ENCODE results near the gene RIPOR1. TPM values are rescaled to one million over a fixed set of nuclear protein-coding genes. Genes with fewer than 3 reads are reported as not detected.

Gene RIPOR1
- total RNA-seq, 3 donors from 2014 or later: 17.9 to 26.2 (median 18.0) TPM

GRCh38 chr16:67571981-67572431, 43.4 kb downstream of the RIPOR1 start:
- no peak overlapping the region for H3K4me3 Mint-ChIP-seq
- DNase-seq: no peak
- ATAC-seq: no peak
- no peaks in the 10 kb centered on the region for H3K27me3 Mint-ChIP-seq (ENCODE audit: low read depth)
- H3K4me1 Mint-ChIP-seq (ENCODE audit: low read depth): peaks cover 7% of the 10 kb centered on the region
- no peaks in the 10 kb centered on the region for H3K9me3 Mint-ChIP-seq
- peaks cover 8% of the 10 kb centered on the region for H3K36me3 Mint-ChIP-seq (ENCODE audit: insufficient read depth)

- Mint-ChIP-seq H3K4me1 (ENCODE audit: low read depth) (peaks cover 9% of the 10 kb centered on the region), H3K9me3 (no peaks in the 10 kb centered on the region), H3K4me3 (no peak overlapping the region), H3K27me3 (ENCODE audit: low read depth) (no peaks in the 10 kb centered on the region), H3K36me3 (ENCODE audit: insufficient read depth) (no peaks in the 10 kb centered on the region)
- ATAC-seq (no peak), DNase-seq (no peak)
Observed at GRCh38 chr16:67579686-67580085, 51.1 kb downstream of the RIPOR1 start.

DNA sequence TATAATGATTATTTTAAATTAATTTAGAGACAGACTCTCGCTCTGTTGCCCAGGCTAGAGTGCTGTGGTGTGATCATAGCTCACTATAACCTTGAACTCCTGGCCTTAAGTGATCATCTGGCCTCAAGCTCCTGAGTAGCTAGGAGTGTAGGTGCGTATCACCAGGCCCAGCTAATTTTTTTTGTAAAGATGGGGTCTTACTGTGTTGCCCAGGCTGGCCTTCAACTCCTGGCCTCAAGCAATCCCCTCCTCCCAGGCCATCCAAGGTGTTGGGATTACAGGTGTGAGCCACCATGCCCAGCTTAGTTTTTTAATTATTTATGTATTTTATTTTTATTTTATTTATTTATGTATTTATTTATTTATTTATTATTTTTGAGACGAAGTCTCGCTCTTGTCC, 51.6 kb downstream of the RIPOR1 start:
- ATAC-seq: no peak
- Mint-ChIP-seq H3K9me3 (no peaks in the 10 kb centered on the region), H3K27me3 (ENCODE audit: low read depth) (no peaks in the 10 kb centered on the region), H3K4me3 (no peak overlapping the region), H3K36me3 (ENCODE audit: insufficient read depth) (no peaks in the 10 kb centered on the region), H3K4me1 (ENCODE audit: low read depth) (peaks cover 13% of the 10 kb centered on the region)
- no peak for DNase-seq

GRCh38 chr16:67593288-67593687, 64.7 kb downstream of the RIPOR1 start:
- Mint-ChIP-seq H3K36me3 (ENCODE audit: insufficient read depth) (peaks cover 4% of the 10 kb centered on the region), H3K9me3 (no peaks in the 10 kb centered on the region), H3K4me1 (ENCODE audit: low read depth) (peaks cover 30% of the 10 kb centered on the region), H3K27me3 (ENCODE audit: low read depth) (no peaks in the 10 kb centered on the region), H3K4me3 (no peak overlapping the region)
- DNase-seq: no peak
- ATAC-seq: no peak

DNA sequence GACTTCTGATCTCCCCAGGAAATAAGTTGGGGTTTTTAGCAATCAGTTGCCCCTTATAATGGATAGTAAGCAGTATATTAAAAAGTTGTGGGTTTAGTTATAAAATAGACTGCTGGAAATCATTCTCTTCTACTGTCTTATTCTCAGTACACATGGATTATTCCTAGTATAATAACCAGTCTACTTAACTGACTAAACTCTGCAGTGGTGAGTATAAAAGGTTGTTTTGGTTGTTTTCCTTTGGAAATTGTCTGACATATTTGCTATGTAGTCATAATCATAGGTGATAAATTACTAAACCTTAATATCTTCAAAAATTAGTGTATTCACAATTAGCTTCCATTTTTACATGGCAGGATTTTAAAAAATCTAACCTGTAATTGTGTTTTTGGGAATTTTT, 65.1 kb downstream of the RIPOR1 start:
- H3K9me3 Mint-ChIP-seq: no peaks in the 10 kb centered on the region
- peaks cover 29% of the 10 kb centered on the region for H3K4me1 Mint-ChIP-seq (ENCODE audit: low read depth)
- no peak overlapping the region for H3K4me3 Mint-ChIP-seq
- no peaks in the 10 kb centered on the region for H3K27me3 Mint-ChIP-seq (ENCODE audit: low read depth)
- no peak for ATAC-seq
- peaks cover 3% of the 10 kb centered on the region for H3K36me3 Mint-ChIP-seq (ENCODE audit: insufficient read depth)
- DNase-seq: no peak

- Mint-ChIP-seq H3K4me1 (ENCODE audit: low read depth) (peaks cover 31% of the 10 kb centered on the region), H3K27me3 (ENCODE audit: low read depth) (no peaks in the 10 kb centered on the region), H3K9me3 (no peaks in the 10 kb centered on the region), H3K4me3 (no peak overlapping the region), H3K36me3 (ENCODE audit: insufficient read depth) (peaks cover 3% of the 10 kb centered on the region)
- no peak for DNase-seq
- no peak for ATAC-seq
Observed at GRCh38 chr16:67594256-67594915, 65.8 kb downstream of the RIPOR1 start.

GRCh38 chr16:67594956-67595355, 66.3 kb downstream of the RIPOR1 start:
- Mint-ChIP-seq H3K4me1 (ENCODE audit: low read depth) (peaks cover 35% of the 10 kb centered on the region), H3K36me3 (ENCODE audit: insufficient read depth) (peaks cover 3% of the 10 kb centered on the region), H3K27me3 (ENCODE audit: low read depth) (no peaks in the 10 kb centered on the region), H3K9me3 (no peaks in the 10 kb centered on the region), H3K4me3 (no peak overlapping the region)
- ATAC-seq: peak in 1 of 2 donors; percentile 69
- DNase-seq: no peak

Other genes starting within 250 kb of the RIPOR1 start
- gene PLEKHG4, start 249.3 kb upstream of the RIPOR1 start, total RNA-seq: 10 to 100 TPM; 30.0 to 41.6 (median 37.0) TPM
- gene KCTD19, start 202.1 kb upstream of the RIPOR1 start, total RNA-seq: under 1 TPM in 2 of 3 donors, not detected in 1; 0.16 to 0.66 TPM
- gene LRRC36, start 202.0 kb upstream of the RIPOR1 start, total RNA-seq: not detected
- under 1 TPM in 1 of 3 donors, not detected in 2; 0.20 TPM for gene TPPP3, start 135.3 kb upstream of the RIPOR1 start, total RNA-seq
- under 1 TPM; 0.61 to 0.99 (median 0.79) TPM for gene ZDHHC1, start 112.4 kb upstream of the RIPOR1 start, total RNA-seq
- gene HSD11B2, start 97.7 kb upstream of the RIPOR1 start, total RNA-seq: 1 to 10 TPM; 3.9 to 6.1 (median 5.2) TPM
- gene ATP6V0D1, start 47.7 kb upstream of the RIPOR1 start, total RNA-seq: 10 to 100 TPM; 36.0 to 49.1 (median 44.5) TPM
- gene AGRP, start 45.3 kb upstream of the RIPOR1 start, total RNA-seq: not detected
- gene CTCF, start 33.7 kb downstream of the RIPOR1 start, total RNA-seq: 10 to 100 TPM; 53.7 to 59.3 (median 54.0) TPM
- gene CARMIL2, start 116.3 kb downstream of the RIPOR1 start, total RNA-seq: 100 to 1,000 TPM; 204 to 221 (median 207) TPM
- 10 to 100 TPM; 87.5 to 89.7 (median 89.4) TPM for gene ACD, start 131.4 kb downstream of the RIPOR1 start, total RNA-seq
- 10 to 100 TPM; 12.0 to 12.5 (median 12.5) TPM for gene PARD6A, start 132.1 kb downstream of the RIPOR1 start, total RNA-seq
- gene ENKD1, start 137.9 kb downstream of the RIPOR1 start, total RNA-seq: 10 to 100 TPM; 13.9 to 16.7 (median 14.1) TPM
- gene C16orf86, start 138.0 kb downstream of the RIPOR1 start, total RNA-seq: under 1 TPM; 0.35 to 0.63 (median 0.46) TPM
- gene GFOD2, start 190.5 kb downstream of the RIPOR1 start, total RNA-seq: 10 to 100 TPM; 17.3 to 22.0 (median 20.2) TPM

All from activated T-cell treated with anti-CD3 and anti-CD28 coated beads, Interleukin-2, amount 50 U/mL, for 4 hours (primary cell).